IMR-90 (cell line): ENCODE measurements around the gene PRRC2B. TPM values are rescaled to one million over a fixed set of nuclear protein-coding genes. Genes with fewer than 3 reads are reported as not detected.

Source experiments
- ATAC-seq: fragments of 200-7000 bp; cut with Tn5 transposase; 2 replicates; pipeline ENCODE4 v1.9.1; 2020; ENCODE audit warnings: low read depth, mild to moderate bottlenecking, moderate library complexity
- BruUV-seq: library from RNA; stranded (reverse); fragments of 400-500 nt; replicated peaks from 2 replicates; lab custom pipeline; 2021; lab: Mats Ljungman, UMichigan
- CTCF ChIA-PET: fragments of 300-600 bp; formaldehyde crosslinking; extraction: SDS; loops from one replicate; lab custom pipeline; 2021; ENCODE audit warnings: antibody characterized with exemption; lab: Yijun Ruan, JAX
- POLR2A ChIA-PET: fragments of 300-600 bp; sonication (Branson Sonifier 250); formaldehyde crosslinking; loops from one replicate; lab custom pipeline; 2022; ENCODE audit warnings: antibody characterized with exemption; ENCODE audit not compliant: unreplicated experiment; lab: Charles Lee
- DNase-seq: peaks from one replicate; pipeline ENCODE4 v3.0.0; 2013
- H2AFZ ChIP-seq: replicated peaks from 2 replicates; pipeline ENCODE3; 2013; ENCODE audit warnings: low read length, mild to moderate bottlenecking; ENCODE audit not compliant: poor library complexity
- H2AK5ac ChIP-seq: 2 replicates; pipeline ENCODE4 v1.6.1; 2013; ENCODE audit warnings: low read depth, low read length, inconsistent platforms
- H2AK9ac ChIP-seq: replicated peaks from 2 replicates; pipeline ENCODE3; 2013; ENCODE audit warnings: mild to moderate bottlenecking, low read depth, low read length, moderate library complexity; ENCODE audit not compliant: poor library complexity
- H2BK120ac ChIP-seq: 2 replicates; pipeline ENCODE4 v1.6.1; 2013; ENCODE audit warnings: low read depth, low read length, inconsistent platforms
- H2BK15ac ChIP-seq: 3 replicates; pipeline ENCODE4 v1.6.1; 2013; ENCODE audit warnings: low read depth, low read length, inconsistent platforms
- H2BK20ac ChIP-seq: 2 replicates; pipeline ENCODE4 v1.6.1; 2013; ENCODE audit warnings: low read depth, mild to moderate bottlenecking, inconsistent platforms, low read length, moderate library complexity
- H2BK5ac ChIP-seq: 2 replicates; pipeline ENCODE4 v1.6.1; 2013; ENCODE audit warnings: mild to moderate bottlenecking, low read depth, low read length, inconsistent platforms; ENCODE audit not compliant: poor library complexity, severe bottlenecking
- H3K14ac ChIP-seq: replicated peaks from 2 replicates; pipeline ENCODE4 v1.6.1; 2013; ENCODE audit warnings: low read depth, low read length, inconsistent platforms
- H3K18ac ChIP-seq: 2 replicates; pipeline ENCODE4 v1.6.1; 2013; ENCODE audit warnings: low read depth, low read length, control low read depth
- H3K23ac ChIP-seq: 2 replicates; pipeline ENCODE4 v1.6.1; 2013; ENCODE audit warnings: low read depth, low read length, inconsistent platforms
- H3K27ac ChIP-seq: 2 replicates; pipeline ENCODE4 v1.5.1; 2013; ENCODE audit warnings: mild to moderate bottlenecking, control low read depth, low read length; ENCODE audit not compliant: insufficient read depth
- H3K27me3 ChIP-seq: 2 replicates; pipeline ENCODE4 v1.6.1; 2013; ENCODE audit warnings: low read length; ENCODE audit not compliant: control insufficient read depth, insufficient read depth
- H3K36me3 ChIP-seq: 2 replicates; pipeline ENCODE4 v1.6.1; 2013; ENCODE audit warnings: low read length, mixed read lengths; ENCODE audit not compliant: control insufficient read depth, insufficient read depth
- H3K4ac ChIP-seq: 2 replicates; pipeline ENCODE4 v1.6.1; 2013; ENCODE audit warnings: low read depth, low read length, inconsistent platforms
- H3K4me1 ChIP-seq: 2 replicates; pipeline ENCODE4 v1.6.1; 2013; ENCODE audit warnings: low read length, mixed read lengths; ENCODE audit not compliant: control insufficient read depth, insufficient read depth
- H3K4me2 ChIP-seq: 2 replicates; pipeline ENCODE4 v1.6.1; 2013; ENCODE audit warnings: low read depth, mild to moderate bottlenecking, control low read depth, low read length, moderate library complexity
- H3K4me3 ChIP-seq: 2 replicates; pipeline ENCODE4 v1.5.1; 2013; ENCODE audit warnings: low read depth, mild to moderate bottlenecking, control low read depth, low read length, moderate library complexity; ENCODE audit not compliant: insufficient read depth
- H3K56ac ChIP-seq: 2 replicates; pipeline ENCODE4 v1.6.1; 2013; ENCODE audit warnings: low read length, inconsistent platforms; ENCODE audit not compliant: insufficient read depth; ENCODE audit errors: extremely low read depth
- H3K79me1 ChIP-seq, 2 experiments: 2 replicates each; pipeline ENCODE4 v1.6.1; 2013; ENCODE audit warnings: low read length in 2 of 2, inconsistent platforms in 1 of 2, low read depth in 1 of 2
- H3K9ac ChIP-seq: 2 replicates; pipeline ENCODE4 v1.6.1; 2013; ENCODE audit warnings: low read depth, low read length, control low read depth
- H3K9me1 ChIP-seq: 2 replicates; pipeline ENCODE4 v1.6.1; 2013; ENCODE audit warnings: low read length, inconsistent platforms; ENCODE audit not compliant: insufficient read depth
- H3K9me3 ChIP-seq: 2 replicates; pipeline ENCODE4 v1.6.1; 2013; ENCODE audit warnings: low read length; ENCODE audit not compliant: control insufficient read depth, insufficient read depth
- H4K20me1 ChIP-seq: 2 replicates; pipeline ENCODE4 v1.6.1; 2013; ENCODE audit warnings: low read length, inconsistent platforms; ENCODE audit not compliant: insufficient read depth
- H4K5ac ChIP-seq: 2 replicates; pipeline ENCODE4 v1.6.1; 2013; ENCODE audit warnings: mild to moderate bottlenecking, low read depth, low read length, control low read depth
- H4K8ac ChIP-seq, 2 experiments: 2 replicates each; pipeline ENCODE4 v1.6.1; 2013; ENCODE audit warnings: low read depth in 2 of 2, low read length in 2 of 2, control low read depth in 1 of 2, inconsistent platforms in 1 of 2
- H4K91ac ChIP-seq: 2 replicates; pipeline ENCODE4 v1.6.1; 2013; ENCODE audit warnings: low read depth, low read length, inconsistent platforms; ENCODE audit not compliant: insufficient read depth
- WGBS, 2 experiments: methylation state at CpG; one replicate each; pipeline versions ENCODE4 v1.1.5 to v1.1.7; 2013; ENCODE audit warnings: missing lambda C conversion rate in 2 of 2; ENCODE audit not compliant: insufficient read length in 1 of 2; ENCODE audit errors: extremely low coverage in 2 of 2; 5-methylcytosine and 5-hydroxymethylcytosine counted together
- dilution Hi-C: fragments of 300-500 bp; cut with HindIII; formaldehyde crosslinking; loops from one replicate; pipeline ENCODE4 v1.14.3; 2018; ENCODE audit warnings: low sequenced_read_pairs; ENCODE audit not compliant: unreplicated experiment
- in situ Hi-C: fragments of 300-500 bp; cut with MboI; formaldehyde crosslinking; loops from 3 replicates; pipeline ENCODE4 v1.14.3; 2019; ENCODE audit warnings: low sequenced_read_pairs, inconsistent platforms, mixed read lengths
- intact Hi-C: fragments of 100-400 bp; cut with micrococcal nuclease; formaldehyde crosslinking; loops from 2 replicates; pipeline ENCODE4 v1.10.0; 2022
- polyA plus RNA-seq, 3 experiments: library from polyadenylated mRNA; depleted of rRNA; stranded (reverse); fragments of >200 nt; gene quantifications; 2 replicates each; pipeline ENCODE4 v1.2.3, GENCODE V29; 2012; ENCODE audit warnings: low replicate concordance in 1 of 3
- total RNA-seq: library from RNA; depleted of rRNA; stranded (reverse); fragments of >200 nt; gene quantifications from 2 replicates; pipeline ENCODE4 v1.2.3, GENCODE V29; 2012
- TF ChIP-seq, protein P1 (sequence below): fragments of 150-350 bp; IDR thresholded peaks from 2 replicates; pipeline ENCODE4 v1.6.1; 2017; ENCODE audit warnings: mild to moderate bottlenecking, antibody characterized with exemption, low read length, low read depth

PRRC2B gene
- total and polyA plus RNA-seq, 2 of the 4 experiments (the other 2 are of a cell fraction): 19.4 to 39.1 TPM

DNA sequence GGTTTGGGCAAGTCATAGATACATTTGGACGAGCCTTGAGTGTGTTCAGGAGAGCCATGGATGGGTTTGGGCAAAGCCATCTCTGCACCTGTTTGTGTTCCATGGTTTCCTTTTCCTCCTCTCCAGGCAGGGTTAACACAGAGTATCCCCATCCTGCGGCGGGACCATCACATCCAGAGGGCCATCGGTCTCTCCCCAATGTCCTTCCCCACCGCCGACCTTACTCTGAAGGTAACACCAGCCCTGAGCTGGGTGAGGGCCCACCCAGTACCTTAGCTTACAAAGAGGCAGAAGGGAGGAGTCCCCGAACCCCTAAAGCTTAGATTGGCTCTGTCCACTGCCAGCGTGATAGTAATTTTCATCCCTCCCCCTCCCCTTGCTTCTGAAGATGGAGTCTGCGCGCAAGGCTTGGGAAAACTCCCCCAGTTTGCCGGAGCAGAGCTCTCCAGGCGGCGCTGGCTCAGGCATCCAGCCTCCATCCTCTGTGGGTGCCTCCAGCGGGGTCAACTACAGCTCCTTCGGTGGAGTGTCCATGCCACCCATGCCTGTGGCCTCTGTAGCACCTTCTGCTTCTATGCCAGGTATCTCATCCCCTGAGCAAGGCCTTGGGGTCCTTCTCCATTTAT lies 90.8 kb downstream of the PRRC2B start:
- H3K36me3 ChIP-seq: peaks cover 89% of the 10 kb centered on the region
- no peak overlapping the region for H3K18ac ChIP-seq
- dilution Hi-C loops: no loop called here
- H2BK20ac ChIP-seq: no peak overlapping the region
- H4K20me1 ChIP-seq: peaks cover 19% of the 10 kb centered on the region
- intact Hi-C loops: no loop called here
- no peak overlapping the region for H4K8ac ChIP-seq
- H3K79me1 ChIP-seq: peaks cover 31 to 56% of the 10 kb centered on the region in 2 experiments
- ChIA-PET CTCF (no interaction called here), POLR2A (no interaction called here)
- H4K91ac ChIP-seq: no peak overlapping the region
- no peak for ATAC-seq
- H3K4me2 ChIP-seq: no peak overlapping the region
- H3K4me3 ChIP-seq: no peak overlapping the region
- H3K14ac ChIP-seq: no peak overlapping the region
- H3K4me1 ChIP-seq: no peaks in the 10 kb centered on the region
- H2AK9ac ChIP-seq: no peak overlapping the region
- no peak overlapping the region for H2AFZ ChIP-seq
- no peak overlapping the region for H3K23ac ChIP-seq
- H3K27me3 ChIP-seq: no peaks in the 10 kb centered on the region
- no peak overlapping the region for H3K56ac ChIP-seq
- no peak overlapping the region for H3K27ac ChIP-seq
- no peak overlapping the region for H3K9ac ChIP-seq
- H3K9me1 ChIP-seq: no peaks in the 10 kb centered on the region
- no peak overlapping the region for H3K4ac ChIP-seq
- H3K9me3 ChIP-seq: no peaks in the 10 kb centered on the region
- in situ Hi-C loops: no loop called here
- H4K5ac ChIP-seq: no peak overlapping the region
- H2BK120ac ChIP-seq: no peak overlapping the region
- no peak overlapping the region for H2BK5ac ChIP-seq
- TF ChIP-seq, protein P1, sequence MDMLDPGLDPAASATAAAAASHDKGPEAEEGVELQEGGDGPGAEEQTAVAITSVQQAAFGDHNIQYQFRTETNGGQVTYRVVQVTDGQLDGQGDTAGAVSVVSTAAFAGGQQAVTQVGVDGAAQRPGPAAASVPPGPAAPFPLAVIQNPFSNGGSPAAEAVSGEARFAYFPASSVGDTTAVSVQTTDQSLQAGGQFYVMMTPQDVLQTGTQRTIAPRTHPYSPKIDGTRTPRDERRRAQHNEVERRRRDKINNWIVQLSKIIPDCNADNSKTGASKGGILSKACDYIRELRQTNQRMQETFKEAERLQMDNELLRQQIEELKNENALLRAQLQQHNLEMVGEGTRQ: no peak
- no TSS peak for BruUV-seq
- H2AK5ac ChIP-seq: no peak overlapping the region
- no peak overlapping the region for H2BK15ac ChIP-seq
- DNase-seq: no peak
- WGBS, 2 experiments: 94% methylated on average over 5 of the region's 15 CpGs; no CpG with 5 or more reads in 1 of the 2 experiments
